HepG2 (cell line): ENCODE data around the gene ARTN. TPM values are rescaled to one million over a fixed set of nuclear protein-coding genes. Genes with fewer than 3 reads are reported as not detected.
A peak's percentile ranks its signal among the peaks of the same experiment; 100 is the strongest.

Experiments
- BRCA1 ChIP-seq: sonication (generic); formaldehyde crosslinking; IDR thresholded peaks from 2 replicates; pipeline ENCODE4 v1.4.0; 2020; ENCODE audit warnings: missing genetic modification reagents
- CAMTA2 ChIP-seq: sonication (generic); formaldehyde crosslinking; IDR thresholded peaks from 2 replicates; pipeline ENCODE4 v1.4.0; 2020; ENCODE audit warnings: mild to moderate bottlenecking, missing genetic modification reagents, borderline replicate concordance
- CENPT ChIP-seq: sonication (generic); formaldehyde crosslinking; IDR thresholded peaks from 2 replicates; pipeline ENCODE4 v1.8.0; 2022; ENCODE audit warnings: low read depth, mild to moderate bottlenecking, moderate library complexity, missing genetic modification reagents
- FOXA1 ChIP-seq, 2 experiments: fragments of 450-650 bp in 1 of 2; sonication (generic) in 1 of 2; formaldehyde crosslinking in 1 of 2; IDR thresholded peaks; 2 replicates each; pipeline versions ENCODE4 v1.4.0 to v1.6.1; 2016 to 2020; ENCODE audit warnings: missing genetic modification reagents in 1 of 2
- IRF1 ChIP-seq: sonication (generic); formaldehyde crosslinking; IDR thresholded peaks from 2 replicates; pipeline ENCODE4 v1.4.0; 2020; ENCODE audit warnings: low read depth, mild to moderate bottlenecking, missing genetic modification reagents
- JARID2 ChIP-seq: sonication (generic); formaldehyde crosslinking; IDR thresholded peaks from 2 replicates; pipeline ENCODE4 v1.8.1; 2023; ENCODE audit warnings: missing genetic modification reagents, inconsistent platforms; ENCODE audit not compliant: insufficient replicate concordance
- JUND ChIP-seq: sonication (generic); formaldehyde crosslinking; IDR thresholded peaks from 2 replicates; pipeline ENCODE4 v1.8.0; 2022; ENCODE audit warnings: mild to moderate bottlenecking, missing genetic modification reagents
- KDM4B ChIP-seq: sonication (generic); formaldehyde crosslinking; IDR thresholded peaks from 2 replicates; pipeline ENCODE4 v1.4.0; 2020; ENCODE audit warnings: missing genetic modification reagents
- KMT2A ChIP-seq: sonication (generic); formaldehyde crosslinking; IDR thresholded peaks from 2 replicates; pipeline ENCODE4 v1.4.0; 2020; ENCODE audit warnings: missing genetic modification reagents
- MED13 ChIP-seq: sonication (generic); formaldehyde crosslinking; IDR thresholded peaks from 2 replicates; pipeline ENCODE4 v1.5.0; 2020; ENCODE audit warnings: missing genetic modification reagents
- PHF8 ChIP-seq: sonication (generic); formaldehyde crosslinking; IDR thresholded peaks from 2 replicates; pipeline ENCODE4 v1.5.0; 2020; ENCODE audit warnings: missing genetic modification reagents
- ZBTB20 ChIP-seq: sonication (generic); formaldehyde crosslinking; IDR thresholded peaks from 2 replicates; pipeline ENCODE4 v1.8.1; 2023; ENCODE audit warnings: missing genetic modification reagents, low read depth, mild to moderate bottlenecking, borderline replicate concordance
- ZNF446 ChIP-seq: sonication (generic); formaldehyde crosslinking; IDR thresholded peaks from 2 replicates; pipeline ENCODE4 v1.5.0; 2020; ENCODE audit warnings: mild to moderate bottlenecking, missing genetic modification reagents
- ZNF7 ChIP-seq: IDR thresholded peaks from 2 replicates; pipeline ENCODE4 v1.6.1; 2016; ENCODE audit warnings: missing biosample characterization, missing genetic modification reagents
- ZNF703 ChIP-seq: sonication (generic); formaldehyde crosslinking; IDR thresholded peaks from 2 replicates; pipeline ENCODE4 v1.5.1; 2020; ENCODE audit warnings: missing genetic modification reagents, mild to moderate bottlenecking, moderate library complexity, borderline replicate concordance
- ZNF775 ChIP-seq: sonication (generic); formaldehyde crosslinking; IDR thresholded peaks from 2 replicates; pipeline ENCODE4 v1.4.0; 2020; ENCODE audit warnings: missing genetic modification reagents, mild to moderate bottlenecking, moderate library complexity, borderline replicate concordance
- polyA plus RNA-seq, 8 experiments: library from polyadenylated mRNA; depleted of rRNA in 3 of 8; stranded (reverse) in 7 of 8; unstranded in 1 of 8; fragments of >200 nt; fragmentation: Illumina TruSeq in 4 of 8; extraction: Trizol in 4 of 8; gene quantifications; 2 replicates each; pipeline versions ENCODE4 v1.2.1 to v1.2.3, GENCODE V29; 2011 to 2016; ENCODE audit warnings: low read depth in 4 of 8, missing spikeins in 1 of 8, mixed read lengths in 1 of 8; ENCODE audit not compliant: insufficient read depth in 1 of 8
- total RNA-seq, 5 experiments: library from RNA; depleted of rRNA; stranded (reverse); fragments of >200 nt; fragmentation: Illumina TruSeq; extraction: Trizol; gene quantifications; 2 replicates each; pipeline ENCODE4 v1.2.3, GENCODE V29; 2016; ENCODE audit warnings: low read depth in 1 of 5
- TF ChIP-seq, protein P1 (sequence below): sonication (generic); formaldehyde crosslinking; IDR thresholded peaks from 2 replicates; pipeline ENCODE4 v1.5.1; 2020; ENCODE audit warnings: missing genetic modification reagents, mild to moderate bottlenecking, borderline replicate concordance
- TF ChIP-seq, protein P2 (sequence below): sonication (generic); formaldehyde crosslinking; IDR thresholded peaks from one replicate; pipeline ENCODE4 v1.5.1; 2020; ENCODE audit warnings: mild to moderate bottlenecking, missing genetic modification reagents; ENCODE audit errors: not compliant biosample characterization

The ARTN gene
- total and polyA plus RNA-seq, 2 of the 13 experiments (the other 11 are each of a cell fraction or from before 2014, with no cell fraction given) = 0.11 to 0.62 TPM

DNA sequence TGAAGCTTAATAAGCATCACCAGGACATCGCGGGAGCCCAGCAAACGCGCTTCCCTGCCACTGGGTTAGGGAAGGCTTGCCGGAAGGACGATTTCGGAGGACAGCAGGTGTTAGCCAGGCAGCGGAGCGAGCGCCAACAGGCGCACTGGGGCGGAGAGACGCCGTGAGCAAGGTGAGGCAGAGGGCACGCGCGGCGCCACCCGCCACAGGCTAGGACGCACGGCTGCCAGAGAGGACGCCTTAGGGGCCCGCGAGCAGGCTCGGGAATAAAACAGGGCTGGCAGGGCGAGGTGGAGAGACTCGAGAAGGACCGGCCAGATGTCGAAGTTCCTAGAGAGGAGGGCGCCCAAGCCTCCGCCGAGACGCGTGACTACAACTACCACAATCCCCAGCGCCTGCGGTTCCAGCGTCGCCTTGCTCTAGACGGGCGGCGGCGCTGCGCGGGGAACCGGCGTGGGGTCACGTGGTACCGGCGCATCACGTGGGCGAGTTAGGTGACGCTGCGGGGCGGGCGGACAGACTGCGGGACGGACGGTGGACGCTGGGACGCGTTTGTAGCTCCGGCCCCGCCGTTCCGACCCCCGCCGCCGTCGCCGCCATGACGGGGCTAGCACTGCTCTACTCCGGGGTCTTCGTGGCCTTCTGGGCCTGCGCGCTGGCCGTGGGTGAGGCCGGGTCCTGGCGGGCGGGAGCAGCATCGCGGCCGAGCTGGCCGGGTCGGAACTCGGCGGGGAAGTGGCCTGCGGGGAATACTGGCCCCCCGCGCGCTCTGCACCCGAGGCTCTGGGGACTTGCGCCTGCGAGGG lies 41.0 kb downstream of the ARTN start, which contains the start of gene ATP6V0B (continued):
- TF ChIP-seq IRF1 (CRISPR knock-in tag) (no peak), CENPT (CRISPR knock-in tag) (no peak), FOXA1 (IDR thresholded peaks at IDR 0.05) (no peak), FOXA1 (CRISPR knock-in tag; IDR thresholded peaks at IDR 0.05) (0 out of 2 replicates have a peak, but pooled peaks have one; percentile 8), ZNF446 (CRISPR knock-in tag) (no peak), ZBTB20 (CRISPR knock-in tag) (no peak; the same call in 1 of the 2 replicates), ZNF7 (CRISPR knock-in tag) (no peak), KMT2A (CRISPR knock-in tag) (no peak; the same call in 1 of the 2 replicates), BRCA1 (CRISPR knock-in tag) (no peak), PHF8 (CRISPR knock-in tag) (peak; percentile 92), CAMTA2 (CRISPR knock-in tag) (no peak; the same call in 1 of the 2 replicates), MED13 (CRISPR knock-in tag) (0 out of 2 replicates have a peak, but pooled peaks have one; percentile 37), JARID2 (CRISPR knock-in tag) (no peak), JUND (CRISPR knock-in tag) (no peak), ZNF775 (CRISPR knock-in tag) (no peak), ZNF703 (no peak), KDM4B (CRISPR knock-in tag) (no peak; the same call in 1 of the 2 replicates)
- TF ChIP-seq, protein P1, sequence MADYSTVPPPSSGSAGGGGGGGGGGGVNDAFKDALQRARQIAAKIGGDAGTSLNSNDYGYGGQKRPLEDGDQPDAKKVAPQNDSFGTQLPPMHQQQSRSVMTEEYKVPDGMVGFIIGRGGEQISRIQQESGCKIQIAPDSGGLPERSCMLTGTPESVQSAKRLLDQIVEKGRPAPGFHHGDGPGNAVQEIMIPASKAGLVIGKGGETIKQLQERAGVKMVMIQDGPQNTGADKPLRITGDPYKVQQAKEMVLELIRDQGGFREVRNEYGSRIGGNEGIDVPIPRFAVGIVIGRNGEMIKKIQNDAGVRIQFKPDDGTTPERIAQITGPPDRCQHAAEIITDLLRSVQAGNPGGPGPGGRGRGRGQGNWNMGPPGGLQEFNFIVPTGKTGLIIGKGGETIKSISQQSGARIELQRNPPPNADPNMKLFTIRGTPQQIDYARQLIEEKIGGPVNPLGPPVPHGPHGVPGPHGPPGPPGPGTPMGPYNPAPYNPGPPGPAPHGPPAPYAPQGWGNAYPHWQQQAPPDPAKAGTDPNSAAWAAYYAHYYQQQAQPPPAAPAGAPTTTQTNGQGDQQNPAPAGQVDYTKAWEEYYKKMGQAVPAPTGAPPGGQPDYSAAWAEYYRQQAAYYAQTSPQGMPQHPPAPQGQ (CRISPR knock-in tag) = no peak
- TF ChIP-seq, protein P2, sequence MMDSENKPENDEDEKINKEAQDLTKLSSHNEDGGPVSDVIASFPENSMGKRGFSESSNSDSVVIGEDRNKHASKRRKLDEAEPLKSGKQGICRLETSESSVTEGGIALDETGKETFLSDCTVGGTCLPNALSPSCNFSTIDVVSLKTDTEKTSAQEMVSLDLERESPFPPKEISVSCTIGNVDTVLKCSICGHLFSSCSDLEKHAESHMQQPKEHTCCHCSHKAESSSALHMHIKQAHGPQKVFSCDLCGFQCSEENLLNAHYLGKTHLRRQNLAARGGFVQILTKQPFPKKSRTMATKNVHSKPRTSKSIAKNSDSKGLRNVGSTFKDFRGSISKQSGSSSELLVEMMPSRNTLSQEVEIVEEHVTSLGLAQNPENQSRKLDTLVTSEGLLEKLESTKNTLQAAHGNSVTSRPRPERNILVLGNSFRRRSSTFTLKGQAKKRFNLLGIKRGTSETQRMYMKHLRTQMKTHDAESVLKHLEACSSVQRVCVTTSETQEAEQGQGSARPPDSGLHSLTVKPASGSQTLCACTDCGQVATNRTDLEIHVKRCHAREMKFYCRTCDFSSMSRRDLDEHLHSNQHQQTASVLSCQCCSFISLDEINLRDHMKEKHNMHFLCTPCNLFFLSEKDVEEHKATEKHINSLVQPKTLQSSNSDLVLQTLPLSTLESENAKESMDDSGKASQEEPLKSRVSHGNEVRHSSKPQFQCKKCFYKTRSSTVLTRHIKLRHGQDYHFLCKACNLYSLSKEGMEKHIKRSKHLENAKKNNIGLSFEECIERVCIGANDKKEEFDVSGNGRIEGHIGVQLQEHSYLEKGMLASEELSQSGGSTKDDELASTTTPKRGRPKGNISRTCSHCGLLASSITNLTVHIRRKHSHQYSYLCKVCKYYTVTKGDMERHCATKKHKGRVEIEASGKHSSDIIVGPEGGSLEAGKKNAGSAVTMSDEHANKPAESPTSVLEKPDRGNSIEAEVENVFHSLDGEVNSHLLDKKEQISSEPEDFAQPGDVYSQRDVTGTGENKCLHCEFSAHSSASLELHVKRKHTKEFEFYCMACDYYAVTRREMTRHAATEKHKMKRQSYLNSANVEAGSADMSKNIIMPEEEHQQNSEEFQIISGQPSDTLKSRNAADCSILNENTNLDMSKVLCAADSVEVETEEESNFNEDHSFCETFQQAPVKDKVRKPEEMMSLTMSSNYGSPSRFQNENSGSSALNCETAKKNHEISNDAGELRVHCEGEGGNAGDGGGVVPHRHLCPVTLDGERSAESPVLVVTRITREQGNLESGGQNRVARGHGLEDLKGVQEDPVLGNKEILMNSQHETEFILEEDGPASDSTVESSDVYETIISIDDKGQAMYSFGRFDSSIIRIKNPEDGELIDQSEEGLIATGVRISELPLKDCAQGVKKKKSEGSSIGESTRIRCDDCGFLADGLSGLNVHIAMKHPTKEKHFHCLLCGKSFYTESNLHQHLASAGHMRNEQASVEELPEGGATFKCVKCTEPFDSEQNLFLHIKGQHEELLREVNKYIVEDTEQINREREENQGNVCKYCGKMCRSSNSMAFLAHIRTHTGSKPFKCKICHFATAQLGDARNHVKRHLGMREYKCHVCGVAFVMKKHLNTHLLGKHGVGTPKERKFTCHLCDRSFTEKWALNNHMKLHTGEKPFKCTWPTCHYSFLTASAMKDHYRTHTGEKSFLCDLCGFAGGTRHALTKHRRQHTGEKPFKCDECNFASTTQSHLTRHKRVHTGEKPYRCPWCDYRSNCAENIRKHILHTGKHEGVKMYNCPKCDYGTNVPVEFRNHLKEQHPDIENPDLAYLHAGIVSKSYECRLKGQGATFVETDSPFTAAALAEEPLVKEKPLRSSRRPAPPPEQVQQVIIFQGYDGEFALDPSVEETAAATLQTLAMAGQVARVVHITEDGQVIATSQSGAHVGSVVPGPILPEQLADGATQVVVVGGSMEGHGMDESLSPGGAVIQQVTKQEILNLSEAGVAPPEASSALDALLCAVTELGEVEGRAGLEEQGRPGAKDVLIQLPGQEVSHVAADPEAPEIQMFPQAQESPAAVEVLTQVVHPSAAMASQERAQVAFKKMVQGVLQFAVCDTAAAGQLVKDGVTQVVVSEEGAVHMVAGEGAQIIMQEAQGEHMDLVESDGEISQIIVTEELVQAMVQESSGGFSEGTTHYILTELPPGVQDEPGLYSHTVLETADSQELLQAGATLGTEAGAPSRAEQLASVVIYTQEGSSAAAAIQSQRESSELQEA (CRISPR knock-in tag) = peak; percentile 77
